Activated T-cell treated with anti-CD3 and anti-CD28 coated beads, Interleukin-2, amount 50 U/mL, for 24 hours (primary cell): ENCODE results near the gene NUP188.
"Not testable (repeated sequence)": the region's sequence is repeated elsewhere in the genome, so short reads cannot be mapped to it uniquely, and the experiment has no call there.

Experiments used
- DNase-seq: peaks from one replicate; pipeline ENCODE4 v3.0.0-alpha.2; 2020
- H3K27ac Mint-ChIP-seq: 2 replicates; pipeline ENCODE4 v1.8.0; 2020; ENCODE audit warnings: mild to moderate bottlenecking, mixed read lengths
- H3K27me3 Mint-ChIP-seq: 2 replicates; pipeline ENCODE4 v1.8.0; 2020; ENCODE audit warnings: mixed read lengths
- H3K36me3 Mint-ChIP-seq: 2 replicates; pipeline ENCODE4 v1.8.0; 2020; ENCODE audit warnings: low read depth, mixed read lengths
- H3K4me1 Mint-ChIP-seq: 2 replicates; pipeline ENCODE4 v1.8.0; 2020; ENCODE audit warnings: low read depth, mixed read lengths
- H3K4me3 Mint-ChIP-seq: 2 replicates; pipeline ENCODE4 v1.8.0; 2020; ENCODE audit warnings: mild to moderate bottlenecking, moderate library complexity, mixed read lengths
- H3K9me3 Mint-ChIP-seq: 2 replicates; pipeline ENCODE4 v1.8.0; 2020; ENCODE audit warnings: mixed read lengths

The NUP188 gene

GRCh38 chr9:128946571-128947276, 775 bp upstream of the NUP188 start:
- Mint-ChIP-seq H3K27me3 (no peaks in the 10 kb centered on the region), H3K27ac (peak overlapping the region; percentile 100), H3K4me1 (peaks cover 27% of the 10 kb centered on the region), H3K4me3 (peak overlapping the region; percentile 99), H3K9me3 (no peaks in the 10 kb centered on the region), H3K36me3 (peaks cover 67% of the 10 kb centered on the region)
- DNase-seq = no peak

- H3K36me3 Mint-ChIP-seq = peaks cover 71% of the 10 kb centered on the region
- H3K27me3 Mint-ChIP-seq = no peaks in the 10 kb centered on the region
- DNase-seq = no peak
- peak overlapping the region; percentile 99 for H3K4me3 Mint-ChIP-seq
- peaks cover 27% of the 10 kb centered on the region for H3K4me1 Mint-ChIP-seq
- peak overlapping the region; percentile 100 for H3K27ac Mint-ChIP-seq
- no peaks in the 10 kb centered on the region for H3K9me3 Mint-ChIP-seq
Measured at GRCh38 chr9:128947277-128947526, 297 bp upstream of the NUP188 start.

GRCh38 chr9:128961403-128961802, 13.9 kb downstream of the NUP188 start:
- not testable (repeated sequence) for H3K27me3 Mint-ChIP-seq, H3K9me3 Mint-ChIP-seq, H3K4me3 Mint-ChIP-seq, DNase-seq, H3K4me1 Mint-ChIP-seq, H3K27ac Mint-ChIP-seq
- H3K36me3 Mint-ChIP-seq = peaks cover 82% of the 10 kb centered on the region

- H3K27ac Mint-ChIP-seq = no peak overlapping the region
- DNase-seq = no peak
- no peak overlapping the region for H3K4me3 Mint-ChIP-seq
- no peaks in the 10 kb centered on the region for H3K9me3 Mint-ChIP-seq
- peaks cover 85% of the 10 kb centered on the region for H3K36me3 Mint-ChIP-seq
- H3K4me1 Mint-ChIP-seq = no peaks in the 10 kb centered on the region
- no peaks in the 10 kb centered on the region for H3K27me3 Mint-ChIP-seq
Measured at GRCh38 chr9:128969491-128969890, 22.0 kb downstream of the NUP188 start.

GRCh38 chr9:128972956-128973355, 25.5 kb downstream of the NUP188 start:
- H3K4me3 Mint-ChIP-seq = no peak overlapping the region
- peaks cover 96% of the 10 kb centered on the region for H3K36me3 Mint-ChIP-seq
- no peaks in the 10 kb centered on the region for H3K9me3 Mint-ChIP-seq
- no peaks in the 10 kb centered on the region for H3K4me1 Mint-ChIP-seq
- H3K27ac Mint-ChIP-seq = no peak overlapping the region
- no peak for DNase-seq
- no peaks in the 10 kb centered on the region for H3K27me3 Mint-ChIP-seq

GRCh38 chr9:128979111-128979510, 31.6 kb downstream of the NUP188 start:
- H3K27me3 Mint-ChIP-seq = no peaks in the 10 kb centered on the region

GRCh38 chr9:128983536-128983935, 36.0 kb downstream of the NUP188 start:
- peaks cover 95% of the 10 kb centered on the region for H3K36me3 Mint-ChIP-seq
- no peak overlapping the region for H3K27ac Mint-ChIP-seq
- no peaks in the 10 kb centered on the region for H3K9me3 Mint-ChIP-seq
- H3K4me3 Mint-ChIP-seq = no peak overlapping the region
- H3K27me3 Mint-ChIP-seq = no peaks in the 10 kb centered on the region
- no peaks in the 10 kb centered on the region for H3K4me1 Mint-ChIP-seq
- DNase-seq = no peak

More at GRCh38 chr9:128979111-128979510, 31.6 kb downstream of the NUP188 start:
- H3K9me3 Mint-ChIP-seq = no peaks in the 10 kb centered on the region
- no peaks in the 10 kb centered on the region for H3K4me1 Mint-ChIP-seq
- no peak for DNase-seq
- H3K36me3 Mint-ChIP-seq = peaks cover 94% of the 10 kb centered on the region
- H3K27ac Mint-ChIP-seq = no peak overlapping the region
- no peak overlapping the region for H3K4me3 Mint-ChIP-seq

- H3K27ac Mint-ChIP-seq = no peak overlapping the region
- H3K36me3 Mint-ChIP-seq = peaks cover 88% of the 10 kb centered on the region
- H3K9me3 Mint-ChIP-seq = no peaks in the 10 kb centered on the region
- H3K4me3 Mint-ChIP-seq = no peak overlapping the region
- H3K4me1 Mint-ChIP-seq = no peaks in the 10 kb centered on the region
- H3K27me3 Mint-ChIP-seq = no peaks in the 10 kb centered on the region
- no peak for DNase-seq
Measured at GRCh38 chr9:128986671-128987070, 39.2 kb downstream of the NUP188 start.

- H3K4me3 Mint-ChIP-seq = no peak overlapping the region
- H3K4me1 Mint-ChIP-seq = no peaks in the 10 kb centered on the region
- H3K27ac Mint-ChIP-seq = no peak overlapping the region
- peaks cover 87% of the 10 kb centered on the region for H3K36me3 Mint-ChIP-seq
- H3K27me3 Mint-ChIP-seq = no peaks in the 10 kb centered on the region
- no peak for DNase-seq
- no peaks in the 10 kb centered on the region for H3K9me3 Mint-ChIP-seq
Measured at GRCh38 chr9:128987805-128988204, 40.3 kb downstream of the NUP188 start.

- Mint-ChIP-seq H3K27me3 (no peaks in the 10 kb centered on the region), H3K4me3 (no peak overlapping the region), H3K9me3 (no peaks in the 10 kb centered on the region), H3K4me1 (peaks cover 14% of the 10 kb centered on the region), H3K27ac (no peak overlapping the region), H3K36me3 (peaks cover 88% of the 10 kb centered on the region)
- DNase-seq = no peak
Measured at GRCh38 chr9:128992995-128993394, 45.5 kb downstream of the NUP188 start.

GRCh38 chr9:128995791-128996190, 48.3 kb downstream of the NUP188 start:
- DNase-seq = peak; percentile 9
- no peaks in the 10 kb centered on the region for H3K27me3 Mint-ChIP-seq
- H3K36me3 Mint-ChIP-seq = peaks cover 92% of the 10 kb centered on the region
- peaks cover 23% of the 10 kb centered on the region for H3K4me1 Mint-ChIP-seq
- no peaks in the 10 kb centered on the region for H3K9me3 Mint-ChIP-seq
- H3K4me3 Mint-ChIP-seq = no peak overlapping the region
- H3K27ac Mint-ChIP-seq = no peak overlapping the region

GRCh38 chr9:128998462-128998861, 51.0 kb downstream of the NUP188 start:
- H3K4me1 Mint-ChIP-seq = peaks cover 23% of the 10 kb centered on the region
- DNase-seq = no peak
- H3K27me3 Mint-ChIP-seq = no peaks in the 10 kb centered on the region
- no peaks in the 10 kb centered on the region for H3K9me3 Mint-ChIP-seq
- peaks cover 98% of the 10 kb centered on the region for H3K36me3 Mint-ChIP-seq
- H3K27ac Mint-ChIP-seq = peak overlapping the region; percentile 17
- no peak overlapping the region for H3K4me3 Mint-ChIP-seq

GRCh38 chr9:128999581-129000206, 52.2 kb downstream of the NUP188 start:
- H3K36me3 Mint-ChIP-seq = peaks cover 96% of the 10 kb centered on the region
- H3K27ac Mint-ChIP-seq = peak overlapping the region; percentile 80
- no peak overlapping the region for H3K4me3 Mint-ChIP-seq

GRCh38 chr9:129001504-129002325, 54.2 kb downstream of the NUP188 start:
- Mint-ChIP-seq H3K27ac (peak overlapping the region; percentile 72), H3K36me3 (peaks cover 96% of the 10 kb centered on the region)

More at GRCh38 chr9:128999581-129000206, 52.2 kb downstream of the NUP188 start:
- H3K4me1 Mint-ChIP-seq = peaks cover 17% of the 10 kb centered on the region
- no peaks in the 10 kb centered on the region for H3K27me3 Mint-ChIP-seq
- no peaks in the 10 kb centered on the region for H3K9me3 Mint-ChIP-seq
- no peak for DNase-seq

GRCh38 chr9:129002992-129003391, 55.5 kb downstream of the NUP188 start:
- peaks cover 97% of the 10 kb centered on the region for H3K36me3 Mint-ChIP-seq
- no peak overlapping the region for H3K4me3 Mint-ChIP-seq
- H3K27me3 Mint-ChIP-seq = no peaks in the 10 kb centered on the region
- H3K27ac Mint-ChIP-seq = no peak overlapping the region
- no peaks in the 10 kb centered on the region for H3K9me3 Mint-ChIP-seq
- H3K4me1 Mint-ChIP-seq = peaks cover 9% of the 10 kb centered on the region
- no peak for DNase-seq

More at GRCh38 chr9:129001504-129002325, 54.2 kb downstream of the NUP188 start:
- no peaks in the 10 kb centered on the region for H3K27me3 Mint-ChIP-seq
- no peak overlapping the region for H3K4me3 Mint-ChIP-seq
- DNase-seq = no peak
- peaks cover 9% of the 10 kb centered on the region for H3K4me1 Mint-ChIP-seq
- no peaks in the 10 kb centered on the region for H3K9me3 Mint-ChIP-seq
